GM12874 (cell line): ENCODE results near the gene PPP1R14C.

Experiments
- TF ChIP-seq, protein P1 (sequence below): IDR thresholded peaks from 2 replicates; pipeline ENCODE4 v1.5.1; 2011; ENCODE audit warnings: low read depth, mild to moderate bottlenecking, control low read depth, low read length, moderate library complexity; ENCODE audit not compliant: insufficient read depth

Gene PPP1R14C

DNA sequence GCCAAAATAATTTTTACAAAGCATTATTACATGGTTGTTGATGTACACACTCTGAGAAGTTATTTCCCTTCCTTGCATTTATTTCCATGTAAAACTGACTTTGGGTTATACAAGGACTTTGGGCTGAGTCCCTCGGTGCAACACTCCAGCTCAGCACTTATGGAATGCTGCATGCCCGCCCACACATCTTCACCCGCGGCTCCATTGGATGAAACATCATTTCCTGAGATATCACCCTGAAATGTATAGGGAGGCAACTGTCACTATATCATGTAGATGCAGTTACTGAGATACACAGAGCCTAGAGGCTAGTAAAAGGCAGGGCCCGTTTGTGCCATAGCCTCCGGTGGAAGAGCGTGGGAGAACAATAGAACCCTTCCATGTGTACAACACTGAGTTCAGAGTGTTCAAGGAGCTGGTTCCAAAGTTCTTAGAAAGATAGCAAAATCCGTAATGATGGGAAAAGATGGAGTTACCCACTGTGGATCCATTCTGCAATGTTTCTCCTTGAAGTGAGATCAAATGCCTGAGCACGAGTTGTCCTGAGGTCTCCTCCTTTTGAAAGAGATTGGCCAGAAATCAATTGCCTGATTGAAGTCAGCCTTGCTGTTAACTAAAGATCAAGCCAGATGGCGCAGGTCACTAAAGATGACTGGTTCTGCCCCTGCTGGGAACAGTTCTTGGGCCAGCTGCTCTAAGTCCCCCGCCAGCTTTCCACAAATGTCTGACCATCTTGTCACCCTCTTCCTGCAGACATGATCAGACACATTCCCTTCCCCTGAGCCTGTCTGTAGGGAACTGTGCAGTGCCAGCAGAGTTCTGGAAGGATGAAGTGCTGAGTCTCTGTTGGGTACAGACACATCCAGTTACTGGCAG lies 125.1 kb downstream of the PPP1R14C start:
- TF ChIP-seq, protein P1, sequence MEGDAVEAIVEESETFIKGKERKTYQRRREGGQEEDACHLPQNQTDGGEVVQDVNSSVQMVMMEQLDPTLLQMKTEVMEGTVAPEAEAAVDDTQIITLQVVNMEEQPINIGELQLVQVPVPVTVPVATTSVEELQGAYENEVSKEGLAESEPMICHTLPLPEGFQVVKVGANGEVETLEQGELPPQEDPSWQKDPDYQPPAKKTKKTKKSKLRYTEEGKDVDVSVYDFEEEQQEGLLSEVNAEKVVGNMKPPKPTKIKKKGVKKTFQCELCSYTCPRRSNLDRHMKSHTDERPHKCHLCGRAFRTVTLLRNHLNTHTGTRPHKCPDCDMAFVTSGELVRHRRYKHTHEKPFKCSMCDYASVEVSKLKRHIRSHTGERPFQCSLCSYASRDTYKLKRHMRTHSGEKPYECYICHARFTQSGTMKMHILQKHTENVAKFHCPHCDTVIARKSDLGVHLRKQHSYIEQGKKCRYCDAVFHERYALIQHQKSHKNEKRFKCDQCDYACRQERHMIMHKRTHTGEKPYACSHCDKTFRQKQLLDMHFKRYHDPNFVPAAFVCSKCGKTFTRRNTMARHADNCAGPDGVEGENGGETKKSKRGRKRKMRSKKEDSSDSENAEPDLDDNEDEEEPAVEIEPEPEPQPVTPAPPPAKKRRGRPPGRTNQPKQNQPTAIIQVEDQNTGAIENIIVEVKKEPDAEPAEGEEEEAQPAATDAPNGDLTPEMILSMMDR: no peak

DNA sequence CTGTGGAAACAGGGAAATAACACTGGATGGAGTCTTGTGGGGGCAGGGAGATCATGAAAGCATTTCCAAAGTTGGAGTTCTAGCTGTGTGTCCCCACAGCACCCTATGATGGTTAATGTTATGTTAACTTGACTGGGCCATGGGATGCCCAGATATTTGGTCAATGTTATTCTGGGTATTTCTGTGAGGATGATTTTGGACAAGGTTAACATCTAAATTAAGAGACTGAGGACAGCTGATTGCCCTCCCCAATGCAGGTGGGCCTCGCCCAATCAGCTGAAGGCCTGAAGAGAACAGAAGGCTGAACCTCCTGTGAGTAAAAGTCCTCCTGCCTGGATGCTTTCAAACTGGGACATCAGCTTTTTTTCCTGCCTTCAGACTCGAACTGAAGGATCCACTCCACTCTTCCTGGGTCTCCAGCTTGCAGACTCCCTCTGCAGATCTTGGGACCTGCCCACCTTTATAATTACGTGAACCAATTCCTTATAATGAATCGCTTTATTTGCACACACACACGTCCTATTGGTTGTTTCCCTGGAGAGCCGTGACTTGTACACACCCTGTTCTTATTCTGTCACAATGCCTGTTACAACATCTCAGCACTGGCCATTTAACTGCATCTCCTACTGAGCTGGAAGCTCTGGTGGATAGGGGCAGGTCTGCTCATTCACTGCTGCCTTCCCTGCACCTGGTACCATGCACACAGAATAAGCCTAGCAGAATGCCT lies 126.4 kb downstream of the PPP1R14C start:
- TF ChIP-seq, protein P1: no peak

DNA sequence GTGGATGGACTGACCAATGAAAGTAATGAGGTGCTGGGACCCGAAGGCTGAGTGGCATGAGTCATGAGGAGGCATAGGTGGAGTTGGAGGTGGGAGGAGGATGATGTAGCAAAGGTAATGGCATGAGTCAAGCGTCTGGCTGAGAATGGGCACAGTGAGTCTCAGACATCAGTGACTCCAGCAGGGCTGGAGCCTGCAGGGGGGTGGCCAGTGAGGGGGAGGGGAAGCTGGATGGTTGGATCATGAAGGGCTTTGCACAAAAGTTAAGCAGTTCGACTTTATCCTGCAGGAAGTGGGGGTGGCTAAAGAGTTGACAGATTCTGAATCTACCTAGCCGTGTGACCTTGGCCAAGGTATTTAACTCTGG lies 127.0 kb downstream of the PPP1R14C start:
- TF ChIP-seq, protein P1: no peak

DNA sequence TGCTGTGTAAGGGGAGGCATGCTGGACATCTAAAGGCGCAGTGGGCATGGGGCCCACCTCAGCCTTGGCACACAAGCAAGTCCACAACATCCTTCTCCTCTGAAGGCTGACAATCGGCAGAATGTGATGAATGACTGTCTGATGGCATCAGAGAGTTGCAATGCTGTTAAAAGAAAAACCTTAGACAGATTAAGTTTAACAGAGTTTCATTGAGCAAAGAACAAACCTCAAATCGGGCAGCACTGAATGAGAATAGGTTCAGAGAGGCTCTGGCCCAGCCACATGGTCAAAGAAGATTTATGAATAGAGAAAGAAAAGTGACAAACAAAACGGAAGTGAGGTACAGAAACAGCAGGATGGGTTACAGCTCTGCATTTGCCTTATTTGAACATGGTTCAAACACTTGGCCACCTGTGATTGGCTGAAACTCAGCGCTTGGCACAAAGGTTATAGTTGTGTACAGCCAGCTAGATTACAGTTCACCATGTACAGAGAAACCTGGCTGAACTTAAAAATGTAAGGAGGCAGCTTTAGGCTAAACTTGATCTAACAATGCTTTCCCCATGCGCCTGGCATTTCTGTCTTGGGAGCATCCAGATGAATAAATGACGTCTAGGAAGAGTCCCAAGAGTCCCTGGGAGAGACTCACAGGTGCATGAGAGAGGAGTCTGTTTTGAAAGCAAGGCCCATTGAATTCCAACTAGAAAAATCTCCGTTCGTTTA lies 127.6 kb downstream of the PPP1R14C start:
- TF ChIP-seq, protein P1: no peak

DNA sequence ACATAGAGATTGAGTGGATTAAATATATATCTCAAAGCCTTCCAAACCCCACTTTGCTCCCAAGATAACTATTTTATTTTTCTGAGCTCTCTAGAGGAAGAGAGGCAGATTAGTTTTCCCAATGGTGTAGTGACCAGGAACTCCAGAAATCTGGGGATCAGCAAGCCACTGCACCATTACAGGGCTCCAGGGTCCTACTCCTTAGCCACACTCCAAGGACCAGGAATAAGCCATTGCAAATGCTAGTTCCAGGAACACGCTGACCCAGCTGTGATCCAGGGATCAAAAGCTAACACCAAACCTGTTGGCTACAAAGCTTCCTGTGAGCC lies 128.3 kb downstream of the PPP1R14C start:
- TF ChIP-seq, protein P1: no peak

DNA sequence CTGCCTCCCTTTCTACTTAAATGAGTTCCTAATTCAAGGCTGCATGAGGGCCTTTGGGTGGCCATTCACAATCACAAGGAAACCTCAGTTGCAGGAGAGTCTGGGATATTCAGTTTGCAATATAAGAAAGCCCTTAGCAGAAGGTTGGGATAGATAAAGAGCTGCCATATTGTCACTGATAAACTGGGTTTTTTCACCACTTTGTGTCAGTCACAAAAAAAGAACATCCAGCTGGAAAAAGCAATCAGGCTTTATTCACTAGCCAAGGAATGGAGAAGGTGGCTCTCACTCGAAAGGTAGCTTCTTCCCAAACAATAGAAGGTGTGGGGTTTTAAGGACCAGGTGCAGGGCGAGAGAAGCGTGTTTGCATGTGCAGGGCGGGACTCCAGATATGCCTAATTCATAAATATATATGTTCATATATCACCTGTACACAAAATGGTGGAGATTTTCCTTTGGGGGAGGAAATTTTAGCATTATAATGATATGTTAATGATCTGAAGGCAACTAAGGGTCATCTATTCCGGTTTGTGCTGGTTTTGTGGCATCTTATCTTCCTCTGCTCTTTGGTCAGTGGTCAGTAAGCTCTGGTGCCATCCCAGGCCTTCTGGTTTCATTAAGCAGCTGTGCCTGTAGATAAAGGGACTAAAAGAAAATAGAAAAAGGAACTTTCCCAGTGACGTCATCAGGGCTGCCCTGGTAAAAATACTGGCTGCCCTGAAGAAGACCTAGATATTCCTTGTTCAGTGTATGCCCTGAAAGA lies 128.8 kb downstream of the PPP1R14C start:
- TF ChIP-seq, protein P1: no peak
